A549 (cell line): ENCODE results near the gene ABCC1. TPM values are rescaled to one million over a fixed set of nuclear protein-coding genes. Genes with fewer than 3 reads are reported as not detected.
A peak's percentile ranks its signal among the peaks of the same experiment; 100 is the strongest.

ENCODE experiments used
- ATAC-seq, 2 experiments: fragments of 200-7000 bp in 1 of 2; fragments of >200 bp in 1 of 2; cut with Nextera tagmentation in 1 of 2; cut with Tn5 transposase in 1 of 2; 3 replicates each; pipeline versions ENCODE4 v1.8.0 to v1.9.1; 2018 to 2020; ENCODE audit warnings: mild to moderate bottlenecking in 1 of 2, moderate library complexity in 1 of 2
- CTCF ChIA-PET: fragments of 300-600 bp; sonication (Branson Sonifier 250); formaldehyde crosslinking; extraction: SDS; loops from one replicate; lab custom pipeline; 2021; ENCODE audit warnings: antibody characterized with exemption, inconsistent platforms; lab: Yijun Ruan, JAX
- POLR2A ChIA-PET: fragments of 350-600 bp; formaldehyde crosslinking; extraction: SDS; loops from one replicate; lab custom pipeline; 2021; ENCODE audit warnings: antibody characterized with exemption, inconsistent platforms; lab: Yijun Ruan, JAX
- DNase-seq, 2 experiments: peaks; one replicate each; pipeline versions ENCODE4 v3.0.0 to v3.0.0-alpha.2; 2011 to 2016; ENCODE audit warnings: low read depth in 1 of 2, low spot score in 1 of 2
- FAIRE-seq: peaks from 2 replicates; lab custom pipeline; 2011; peaks lifted over from hg19 to GRCh38; lab: Jason Lieb, UNC
- H3K27ac ChIP-seq, 2 experiments: fragments of >200 bp; sonication (Bioruptor Twin); formaldehyde crosslinking; 3 replicates each; pipeline ENCODE4 v1.5.1; 2016 to 2017
- H3K4me1 ChIP-seq: fragments of >200 bp; sonication (Bioruptor Twin); formaldehyde crosslinking; 3 replicates; pipeline ENCODE4 v1.6.1; 2016
- H3K4me2 ChIP-seq: fragments of >200 bp; sonication (Bioruptor Twin); formaldehyde crosslinking; 3 replicates; pipeline ENCODE4 v1.6.1; 2016
- H3K4me3 ChIP-seq: fragments of >200 bp; sonication (Bioruptor Twin); formaldehyde crosslinking; 3 replicates; pipeline ENCODE4 v1.5.1; 2016
- H3K9me3 ChIP-seq: fragments of >200 bp; sonication (Bioruptor Twin); formaldehyde crosslinking; 3 replicates; pipeline ENCODE4 v1.6.1; 2016
- BCL3 ChIP-seq: fragments of >200 bp; sonication (Bioruptor Twin); formaldehyde crosslinking; IDR thresholded peaks from 3 replicates; pipeline ENCODE4 v1.6.1; 2016
- BHLHE40 ChIP-seq: IDR thresholded peaks from 2 replicates; pipeline ENCODE4 v1.6.1; 2012; ENCODE audit warnings: low read depth, low read length, inconsistent platforms
- CBX2 ChIP-seq: fragments of 200-600 bp; sonication (generic); IDR thresholded peaks from 2 replicates; pipeline ENCODE4 v1.6.1; 2016; ENCODE audit warnings: low read depth, mild to moderate bottlenecking, borderline replicate concordance
- CEBPB ChIP-seq, 2 experiments: fragments of >200 bp in 1 of 2; sonication (Bioruptor Twin) in 1 of 2; formaldehyde crosslinking in 1 of 2; IDR thresholded peaks; 2 replicates each; pipeline ENCODE4 v1.6.1; 2012 to 2016
- CHD2 ChIP-seq: fragments of 150-350 bp; IDR thresholded peaks from 2 replicates; pipeline ENCODE4 v1.6.1; 2014; ENCODE audit warnings: low read length; ENCODE audit not compliant: partially characterized antibody
- E2F6 ChIP-seq: IDR thresholded peaks from 2 replicates; pipeline ENCODE4 v1.6.1; 2012; ENCODE audit warnings: low read depth, borderline replicate concordance
- EHMT2 ChIP-seq: fragments of 200-600 bp; sonication (generic); IDR thresholded peaks from 2 replicates; pipeline ENCODE4 v1.6.1; 2016; ENCODE audit warnings: antibody characterized with exemption, low read depth, mild to moderate bottlenecking, moderate library complexity
- ELK1 ChIP-seq: fragments of 150-350 bp; IDR thresholded peaks from 2 replicates; pipeline ENCODE4 v1.6.1; 2014; ENCODE audit warnings: low read depth, mild to moderate bottlenecking, low read length
- EP300 ChIP-seq, 2 experiments: fragments of >200 bp; sonication (Bioruptor Twin); formaldehyde crosslinking; IDR thresholded peaks; 2 replicates in 1 of 2; 3 replicates in 1 of 2; pipeline ENCODE4 v1.6.1; 2016 to 2017
- ESRRA ChIP-seq: fragments of 150-350 bp; IDR thresholded peaks from 2 replicates; pipeline ENCODE4 v1.6.1; 2014; ENCODE audit warnings: mild to moderate bottlenecking, low read length, borderline replicate concordance
- HEYL ChIP-seq: fragments of 250-450 bp; sonication (Bioruptor Pico); IDR thresholded peaks from 2 replicates; pipeline ENCODE4 v1.8.0; 2021; ENCODE audit warnings: mild to moderate bottlenecking, moderate library complexity
- HOXB5 ChIP-seq: fragments of 250-450 bp; sonication (Bioruptor Pico); IDR thresholded peaks from 2 replicates; pipeline ENCODE4 v1.5.0; 2020; ENCODE audit warnings: mild to moderate bottlenecking, moderate library complexity
- JUNB ChIP-seq: fragments of >200 bp; sonication (Bioruptor Twin); formaldehyde crosslinking; IDR thresholded peaks from 2 replicates; pipeline ENCODE4 v1.6.1; 2016
- KDM5A ChIP-seq: fragments of 200-600 bp; sonication (generic); IDR thresholded peaks from 2 replicates; pipeline ENCODE4 v1.6.1; 2016; ENCODE audit warnings: antibody characterized with exemption, mild to moderate bottlenecking
- MAFK ChIP-seq: fragments of 450-650 bp; IDR thresholded peaks from 2 replicates; pipeline ENCODE4 v1.6.1; 2014; ENCODE audit not compliant: partially characterized antibody
- MAZ ChIP-seq: fragments of 150-350 bp; IDR thresholded peaks from 2 replicates; pipeline ENCODE4 v1.6.1; 2014; ENCODE audit warnings: antibody characterized with exemption, low read depth, low read length, borderline replicate concordance
- NFE2L2 ChIP-seq: fragments of 150-350 bp; conservative IDR thresholded peaks from 2 replicates; pipeline ENCODE4 v1.6.1; 2014; ENCODE audit warnings: low read length
- NPAS2 ChIP-seq: fragments of 250-450 bp; sonication (Bioruptor Pico); IDR thresholded peaks from 2 replicates; pipeline ENCODE4 v1.8.0; 2022; ENCODE audit warnings: mild to moderate bottlenecking, moderate library complexity, borderline replicate concordance
- NR3C1 ChIP-seq: fragments of >200 bp; sonication (Bioruptor Twin); formaldehyde crosslinking; IDR thresholded peaks from 3 replicates; pipeline ENCODE4 v1.6.1; 2017
- PHF8 ChIP-seq: fragments of 200-600 bp; sonication (generic); IDR thresholded peaks from 2 replicates; pipeline ENCODE4 v1.6.1; 2016; ENCODE audit warnings: low read depth, mild to moderate bottlenecking, antibody characterized with exemption, moderate library complexity, borderline replicate concordance
- POLR2A ChIP-seq: IDR thresholded peaks from 2 replicates; pipeline ENCODE4 v1.6.1; 2012; ENCODE audit warnings: mild to moderate bottlenecking, low read length
- REST ChIP-seq: fragments of 200-600 bp; sonication (generic); IDR thresholded peaks from 2 replicates; pipeline ENCODE4 v1.6.1; 2016; ENCODE audit warnings: antibody characterized with exemption, mild to moderate bottlenecking, moderate library complexity
- SREBF2 ChIP-seq: fragments of 450-650 bp; IDR thresholded peaks from 2 replicates; pipeline ENCODE4 v1.6.1; 2014; ENCODE audit warnings: mild to moderate bottlenecking, moderate library complexity
- TFCP2L1 ChIP-seq: fragments of 250-450 bp; sonication (Bioruptor Pico); IDR thresholded peaks from 2 replicates; pipeline ENCODE4 v1.5.0; 2021; ENCODE audit warnings: mild to moderate bottlenecking
- ZNF302 ChIP-seq: fragments of 250-450 bp; sonication (Bioruptor Pico); IDR thresholded peaks from 2 replicates; pipeline ENCODE4 v1.9.0; 2021; ENCODE audit warnings: inconsistent platforms, mild to moderate bottlenecking, moderate library complexity
- WGBS: methylation state at CpG from one replicate; pipeline ENCODE4 v1.1.6; 2017; ENCODE audit errors: missing lambda C conversion rate; 5-methylcytosine and 5-hydroxymethylcytosine counted together
- polyA plus RNA-seq, 4 experiments: library from polyadenylated mRNA; depleted of rRNA in 3 of 4; stranded (reverse); fragments of >200 nt; fragmentation: RNase III in 1 of 4; extraction: RNeasy Plus Mini Kit Qiagen cat#74134 plus additional on column Dnase treatment in 1 of 4; gene quantifications; 2 replicates in 3 of 4; 3 replicates in 1 of 4; pipeline ENCODE4 v1.2.3, GENCODE V29; 2011 to 2017

ABCC1 gene
- polyA plus RNA-seq, 2 of the 4 experiments (the other 2 are of a cell fraction) = 56.5 to 93.8 TPM

GRCh38 chr16:15963307-15963910, 14.0 kb downstream of the ABCC1 start:
- no peak overlapping the region for H3K4me3 ChIP-seq
- ATAC-seq = no peak; a peak in 1 of 6 replicates
- peak overlapping the region; percentile 80 for H3K4me2 ChIP-seq
- 59% methylated on average over 5 of the region's 5 CpGs for WGBS
- H3K4me1 ChIP-seq = peaks cover 98% of the 10 kb centered on the region
- peak overlapping the region; percentile 81 to 95 for H3K27ac ChIP-seq
- peaks cover 7% of the 10 kb centered on the region; the same call in 2 of the 3 replicates for H3K9me3 ChIP-seq
- no peak for TF ChIP-seq ZNF302
- no peak for TF ChIP-seq EP300 (IDR thresholded peaks at IDR 0.05)
- TF ChIP-seq BHLHE40 = no peak
- TF ChIP-seq JUNB = no peak
- TF ChIP-seq BCL3 = no peak
- TF ChIP-seq EHMT2 = no peak
- TF ChIP-seq MAFK = no peak
- TF ChIP-seq NFE2L2 = no peak
- TF ChIP-seq REST = no peak
- no peak for TF ChIP-seq POLR2A
- no peak for TF ChIP-seq KDM5A
- TF ChIP-seq NPAS2 (CRISPR knock-in tag) = no peak
- no peak for TF ChIP-seq NR3C1
- TF ChIP-seq CEBPB (IDR thresholded peaks at IDR 0.05) = no peak
- FAIRE-seq = no peak
- POLR2A ChIA-PET = no interaction called here
- no peak for DNase-seq
- CTCF ChIA-PET = interaction anchor here (0.7 to 1.6 kb wide), 2 partner anchors 12 to 89 kb away, joined by 3 read pairs; no protein-coding TSS in a partner anchor

- no peak for DNase-seq
- 4% methylated on average over 5 of the region's 5 CpGs for WGBS
- peak overlapping the region; percentile 80 for H3K4me2 ChIP-seq
- ATAC-seq = peak; percentile 62 to 63
- H3K27ac ChIP-seq = peak overlapping the region; percentile 81 to 95
- H3K9me3 ChIP-seq = peaks cover 26% of the 10 kb centered on the region
- H3K4me1 ChIP-seq = peaks cover 72% of the 10 kb centered on the region
- TF ChIP-seq BHLHE40 (no peak), NPAS2 (CRISPR knock-in tag) (no peak), MAZ (no peak), TFCP2L1 (CRISPR knock-in tag) (no peak), E2F6 (no peak), ELK1 (no peak), CHD2 (no peak), PHF8 (no peak), SREBF2 (no peak), HOXB5 (no peak), ESRRA (no peak), REST (no peak), CBX2 (no peak), HEYL (CRISPR knock-in tag) (no peak)
- no peak overlapping the region for H3K4me3 ChIP-seq
- FAIRE-seq = no peak
- CTCF ChIA-PET = interaction anchor here (0.6 to 2.8 kb wide), 13 partner anchors 10 to 201 kb away, joined by 3 to 11 read pairs (median 3); no protein-coding TSS in a partner anchor
- POLR2A ChIA-PET = interaction anchor here (0.9 to 2.1 kb wide), 9 partner anchors 11 to 92 kb away, joined by 3 to 13 read pairs (median 6); partner anchors contain the start of gene CEP20
Measured at GRCh38 chr16:15966420-15966819, 17.0 kb downstream of the ABCC1 start.
